ENCODE results near the gene ACER3. TPM values are rescaled to one million over a fixed set of nuclear protein-coding genes. Genes with fewer than 3 reads are reported as not detected.

Gene ACER3
- total and polyA plus RNA-seq, 8 donors = 2.1 to 25.9 (median 8.5) TPM

- intact Hi-C loops (cut with DNase I; ENCODE audit: low total_unique reads) = no loop called here
- no peak for DNase-seq
- H3K4me3 ChIP-seq = no peak overlapping the region
These were observed 134.4 kb downstream of the ACER3 start for GRCh38 chr11:76995081-76995576.

GRCh38 chr11:76997512-76997911 lies 136.8 kb downstream of the ACER3 start:
- Histone ChIP-seq H3K9me3 (no peaks in the 10 kb centered on the region), H3K36me3 (peaks cover 0 to 16% (median 11%) of the 10 kb centered on the region in 4 donors), H3K4me3 (no peak overlapping the region), H3K4me1 (no peaks in the 10 kb centered on the region), H3K27me3 (no peaks in the 10 kb centered on the region), H3K27ac (no peak overlapping the region)
- TF ChIP-seq POLR2AphosphoS5 (IDR thresholded peaks at IDR 0.05) (no peak), CTCF (IDR thresholded peaks at IDR 0.05) (no peak), POLR2A (IDR thresholded peaks at IDR 0.05) (no peak), EP300 (IDR thresholded peaks at IDR 0.05) (no peak)
- WGBS, 5 donors = 89 to 97% (median 92%) methylated on average over 1 of the region's 1 CpG
- intact Hi-C loops (cut with DNase I; ENCODE audit: low total_unique reads) = no loop called here
- DNase-seq = no peak

More at GRCh38 chr11:76995081-76995576, 134.4 kb downstream of the ACER3 start:
- Histone ChIP-seq H3K36me3 (peaks cover 0 to 19% (median 13%) of the 10 kb centered on the region in 4 donors), H3K9me3 (no peaks in the 10 kb centered on the region), H3K27me3 (no peaks in the 10 kb centered on the region), H3K4me1 (no peaks in the 10 kb centered on the region), H3K27ac (no peak overlapping the region)
- TF ChIP-seq EP300 (IDR thresholded peaks at IDR 0.05) = no peak
- no peak for TF ChIP-seq POLR2AphosphoS5 (IDR thresholded peaks at IDR 0.05)
- no peak for TF ChIP-seq POLR2A (IDR thresholded peaks at IDR 0.05)
- TF ChIP-seq CTCF (IDR thresholded peaks at IDR 0.05) = no peak

- H3K4me3 ChIP-seq = no peak overlapping the region
- no peak for TF ChIP-seq EP300 (IDR thresholded peaks at IDR 0.05)
- no peak for TF ChIP-seq CTCF (IDR thresholded peaks at IDR 0.05)
- no peak for TF ChIP-seq POLR2A (IDR thresholded peaks at IDR 0.05)
- TF ChIP-seq POLR2AphosphoS5 (IDR thresholded peaks at IDR 0.05) = no peak
- intact Hi-C loops (cut with DNase I; ENCODE audit: low total_unique reads) = no loop called here
- no peaks in the 10 kb centered on the region for H3K27me3 ChIP-seq
- peaks cover 0 to 8% (median 5%) of the 10 kb centered on the region in 4 donors for H3K36me3 ChIP-seq
- no peak overlapping the region for H3K27ac ChIP-seq
- no peaks in the 10 kb centered on the region for H3K4me1 ChIP-seq
- WGBS, 5 donors = 96 to 100% (median 97%) methylated on average over 1 of the region's 1 CpG
- no peak for DNase-seq
- H3K9me3 ChIP-seq = no peaks in the 10 kb centered on the region
These were observed 138.9 kb downstream of the ACER3 start for GRCh38 chr11:76999597-76999996.

GRCh38 chr11:77001613-77002012 lies 140.9 kb downstream of the ACER3 start:
- H3K36me3 ChIP-seq = peaks cover 0 to 7% (median 5%) of the 10 kb centered on the region in 4 donors
- intact Hi-C loops (cut with DNase I; ENCODE audit: low total_unique reads) = no loop called here
- no peaks in the 10 kb centered on the region for H3K4me1 ChIP-seq
- H3K27ac ChIP-seq = no peak overlapping the region
- no peak for DNase-seq
- H3K4me3 ChIP-seq = no peak overlapping the region
- TF ChIP-seq POLR2AphosphoS5 (IDR thresholded peaks at IDR 0.05) = no peak
- no peak for TF ChIP-seq EP300 (IDR thresholded peaks at IDR 0.05)
- no peak for TF ChIP-seq POLR2A (IDR thresholded peaks at IDR 0.05)
- TF ChIP-seq CTCF (IDR thresholded peaks at IDR 0.05) = no peak
- 27 to 56% (median 48%) methylated on average over 1 of the region's 1 CpG for WGBS, 5 donors
- H3K27me3 ChIP-seq = no peaks in the 10 kb centered on the region
- no peaks in the 10 kb centered on the region for H3K9me3 ChIP-seq
